ENCODE data around the gene ZNF778. TPM values are rescaled to one million over a fixed set of nuclear protein-coding genes. Genes with fewer than 3 reads are reported as not detected.

Gene ZNF778
- total and polyA plus RNA-seq, 4 donors: 10.7 to 14.1 (median 11.3) TPM

DNA sequence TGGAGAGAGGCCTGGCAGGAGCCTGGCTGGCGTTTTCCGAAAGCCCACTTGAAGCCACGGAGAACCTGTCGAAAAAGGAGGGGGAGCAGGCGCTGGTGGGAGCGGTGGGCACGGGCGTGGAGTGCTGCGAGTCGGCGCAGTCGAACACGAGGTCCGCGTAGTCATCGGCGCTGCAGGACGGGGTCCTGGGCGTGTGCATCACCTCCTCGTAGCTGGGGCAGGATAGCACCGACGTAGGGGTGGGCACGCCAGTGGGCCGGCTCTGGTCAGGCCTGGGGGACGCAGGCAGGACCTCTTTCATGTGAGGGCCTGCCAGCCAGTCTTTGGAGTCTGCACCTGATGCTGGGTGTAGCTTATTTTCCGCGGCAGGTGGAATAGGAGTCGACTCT is 63.7 kb downstream of the ZNF778 start:
- H3K27ac ChIP-seq (ENCODE audit: low read depth, low read length): no peak overlapping the region
- H3K4me1 ChIP-seq (ENCODE audit: control insufficient read depth, insufficient read depth, low read length): peaks cover 4% of the 10 kb centered on the region
- DNase-seq (ENCODE audit: low read depth in 4 of 6, low spot score in 6 of 6): no peak
- H3K36me3 ChIP-seq (ENCODE audit: control insufficient read depth, insufficient read depth, low read length): peaks cover 87% of the 10 kb centered on the region
- H3K27me3 ChIP-seq (ENCODE audit: control insufficient read depth, insufficient read depth, low read length): no peaks in the 10 kb centered on the region
- H3K9me3 ChIP-seq (ENCODE audit: control insufficient read depth, insufficient read depth, low read length): no peaks in the 10 kb centered on the region
- 94% methylated on average over 28 of the region's 28 CpGs for WGBS (ENCODE audit: insufficient coverage)
- no peak overlapping the region for H3K4me3 ChIP-seq (ENCODE audit: low read depth, low read length)

DNA sequence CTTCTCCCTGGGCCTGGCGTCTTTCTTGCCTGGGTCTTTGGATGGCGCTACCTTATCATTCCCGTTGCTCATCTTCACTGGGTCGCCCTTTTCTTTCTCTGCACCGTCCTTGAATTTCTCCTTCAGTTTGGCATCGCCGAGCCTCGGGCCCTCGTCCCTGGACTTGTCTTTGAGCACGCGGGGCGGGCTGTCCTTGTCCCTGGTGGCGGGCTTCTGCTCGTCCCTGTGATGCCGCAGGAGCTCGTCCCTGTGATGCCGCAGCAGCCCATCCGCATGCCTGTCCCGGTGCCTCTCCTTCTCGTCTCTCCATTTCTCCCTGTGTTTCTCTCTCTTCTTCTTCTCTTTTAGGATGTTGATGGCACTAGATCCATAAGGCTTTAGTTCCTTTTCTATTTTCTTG is 64.3 kb downstream of the ZNF778 start:
- Histone ChIP-seq H3K27ac (ENCODE audit: low read depth, low read length) (no peak overlapping the region), H3K27me3 (ENCODE audit: control insufficient read depth, insufficient read depth, low read length) (no peaks in the 10 kb centered on the region), H3K4me1 (ENCODE audit: control insufficient read depth, insufficient read depth, low read length) (peaks cover 4% of the 10 kb centered on the region), H3K9me3 (ENCODE audit: control insufficient read depth, insufficient read depth, low read length) (no peaks in the 10 kb centered on the region), H3K4me3 (ENCODE audit: low read depth, low read length) (no peak overlapping the region), H3K36me3 (ENCODE audit: control insufficient read depth, insufficient read depth, low read length) (peaks cover 86% of the 10 kb centered on the region)
- no peak for DNase-seq (ENCODE audit: low read depth in 4 of 6, low spot score in 6 of 6)
- WGBS (ENCODE audit: insufficient coverage): 93% methylated on average over 16 of the region's 20 CpGs

DNA sequence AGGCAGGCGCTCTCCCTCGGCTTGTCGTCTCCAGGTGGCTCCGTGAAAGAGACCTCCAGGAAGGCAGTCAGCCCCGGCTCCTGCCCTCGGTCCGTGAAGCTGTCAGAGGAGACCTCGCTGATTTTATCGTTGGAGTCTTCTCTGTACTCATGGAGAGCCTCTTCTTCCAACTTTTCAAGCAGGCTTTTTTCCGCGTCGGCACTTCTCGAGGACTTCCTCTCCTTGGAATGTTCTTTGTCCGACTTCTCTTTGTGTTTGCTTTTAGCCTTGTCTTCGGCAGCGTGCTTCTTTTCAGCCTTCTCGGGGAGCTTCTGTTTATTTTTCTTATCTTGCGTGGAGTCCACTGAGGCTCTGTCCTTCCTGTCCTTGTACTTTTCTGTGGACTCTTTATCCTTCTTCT is 65.0 kb downstream of the ZNF778 start:
- H3K36me3 ChIP-seq (ENCODE audit: control insufficient read depth, insufficient read depth, low read length): peaks cover 86% of the 10 kb centered on the region
- H3K27me3 ChIP-seq (ENCODE audit: control insufficient read depth, insufficient read depth, low read length): no peaks in the 10 kb centered on the region
- H3K27ac ChIP-seq (ENCODE audit: low read depth, low read length): no peak overlapping the region
- no peak for DNase-seq (ENCODE audit: low read depth in 4 of 6, low spot score in 6 of 6)
- no peaks in the 10 kb centered on the region for H3K9me3 ChIP-seq (ENCODE audit: control insufficient read depth, insufficient read depth, low read length)
- no peak overlapping the region for H3K4me3 ChIP-seq (ENCODE audit: low read depth, low read length)
- H3K4me1 ChIP-seq (ENCODE audit: control insufficient read depth, insufficient read depth, low read length): peaks cover 10% of the 10 kb centered on the region
- WGBS (ENCODE audit: insufficient coverage): 95% methylated on average over 18 of the region's 18 CpGs

DNA sequence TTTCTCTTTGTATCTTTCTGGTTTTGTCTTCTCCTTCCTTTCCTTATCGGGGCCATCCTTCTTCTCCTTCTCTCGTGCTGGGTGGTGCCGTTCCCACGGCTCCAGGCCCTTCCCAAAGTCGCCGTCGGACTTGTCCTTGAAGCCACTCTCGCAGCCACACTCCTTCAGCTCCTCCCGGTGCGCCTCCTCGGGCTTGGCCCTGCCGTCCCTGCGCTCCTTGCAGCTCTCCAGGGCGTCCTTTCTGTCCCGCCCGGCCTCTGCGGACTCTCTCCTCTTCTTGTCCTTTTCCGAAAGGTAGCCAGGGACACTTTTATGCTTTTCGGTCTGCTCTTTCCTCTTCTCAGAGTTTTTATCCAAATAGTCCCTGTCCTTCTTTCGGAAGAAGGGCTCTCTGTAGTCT is 65.9 kb downstream of the ZNF778 start:
- peaks cover 86% of the 10 kb centered on the region for H3K36me3 ChIP-seq (ENCODE audit: control insufficient read depth, insufficient read depth, low read length)
- WGBS (ENCODE audit: insufficient coverage): 91% methylated on average over 20 of the region's 20 CpGs
- peaks cover 7% of the 10 kb centered on the region for H3K4me1 ChIP-seq (ENCODE audit: control insufficient read depth, insufficient read depth, low read length)
- no peak overlapping the region for H3K4me3 ChIP-seq (ENCODE audit: low read depth, low read length)
- no peak for DNase-seq (ENCODE audit: low read depth in 4 of 6, low spot score in 6 of 6)
- no peaks in the 10 kb centered on the region for H3K27me3 ChIP-seq (ENCODE audit: control insufficient read depth, insufficient read depth, low read length)
- no peaks in the 10 kb centered on the region for H3K9me3 ChIP-seq (ENCODE audit: control insufficient read depth, insufficient read depth, low read length)
- H3K27ac ChIP-seq (ENCODE audit: low read depth, low read length): no peak overlapping the region

DNA sequence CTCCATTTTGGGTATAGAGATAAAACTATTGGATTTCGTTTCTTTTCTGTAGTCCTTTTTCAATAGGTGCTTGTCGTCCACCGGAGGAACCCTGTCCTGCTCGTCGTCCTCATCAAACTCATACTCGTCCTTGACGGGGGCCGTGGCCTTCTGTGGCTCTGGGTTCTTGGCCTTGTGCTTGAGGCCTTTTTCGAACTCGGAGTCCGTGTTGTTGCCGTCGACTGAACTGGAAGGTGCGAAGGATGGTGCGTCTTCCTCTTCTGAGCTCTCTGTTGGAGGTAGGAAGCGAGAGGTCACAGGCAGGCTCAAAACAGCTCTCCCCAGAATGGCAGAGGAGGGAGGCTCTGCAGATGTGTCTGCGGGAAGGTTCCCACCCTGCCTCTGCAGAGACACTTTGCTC is 67.9 kb downstream of the ZNF778 start:
- no peak for DNase-seq (ENCODE audit: low read depth in 4 of 6, low spot score in 6 of 6)
- H3K4me3 ChIP-seq (ENCODE audit: low read depth, low read length): no peak overlapping the region
- H3K27ac ChIP-seq (ENCODE audit: low read depth, low read length): no peak overlapping the region
- H3K4me1 ChIP-seq (ENCODE audit: control insufficient read depth, insufficient read depth, low read length): peaks cover 7% of the 10 kb centered on the region
- H3K36me3 ChIP-seq (ENCODE audit: control insufficient read depth, insufficient read depth, low read length): peaks cover 88% of the 10 kb centered on the region
- WGBS (ENCODE audit: insufficient coverage): 97% methylated on average over 16 of the region's 17 CpGs
- H3K9me3 ChIP-seq (ENCODE audit: control insufficient read depth, insufficient read depth, low read length): no peaks in the 10 kb centered on the region
- no peaks in the 10 kb centered on the region for H3K27me3 ChIP-seq (ENCODE audit: control insufficient read depth, insufficient read depth, low read length)

DNA sequence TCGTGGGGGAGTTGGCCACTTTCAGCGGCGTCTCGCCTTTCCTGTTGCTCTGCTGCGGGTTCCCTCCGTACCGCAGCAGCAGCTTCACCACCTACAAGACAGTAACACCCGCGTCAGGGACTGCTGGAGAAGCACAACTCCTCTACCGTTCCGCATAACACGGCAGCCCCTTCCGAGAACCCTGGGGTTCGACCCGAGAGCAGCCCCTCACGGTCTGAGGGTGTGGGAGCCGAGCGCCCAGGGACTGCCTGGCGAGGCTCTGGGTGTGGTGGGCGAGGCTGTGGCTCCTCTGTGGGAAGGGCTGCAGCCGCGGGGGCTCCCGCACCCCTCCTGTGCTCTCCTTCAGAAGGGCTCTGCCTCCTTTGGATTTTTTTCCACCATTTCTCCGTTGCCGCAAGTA is 68.6 kb downstream of the ZNF778 start:
- no peaks in the 10 kb centered on the region for H3K27me3 ChIP-seq (ENCODE audit: control insufficient read depth, insufficient read depth, low read length)
- H3K4me1 ChIP-seq (ENCODE audit: control insufficient read depth, insufficient read depth, low read length): peaks cover 7% of the 10 kb centered on the region
- no peak overlapping the region for H3K4me3 ChIP-seq (ENCODE audit: low read depth, low read length)
- peaks cover 88% of the 10 kb centered on the region for H3K36me3 ChIP-seq (ENCODE audit: control insufficient read depth, insufficient read depth, low read length)
- 95% methylated on average over 23 of the region's 25 CpGs for WGBS (ENCODE audit: insufficient coverage)
- H3K27ac ChIP-seq (ENCODE audit: low read depth, low read length): no peak overlapping the region
- DNase-seq (ENCODE audit: low read depth in 4 of 6, low spot score in 6 of 6): no peak
- H3K9me3 ChIP-seq (ENCODE audit: control insufficient read depth, insufficient read depth, low read length): no peaks in the 10 kb centered on the region

Other genes with a start within 250 kb of the ZNF778 start
- 1 to 10 TPM; 1.2 to 4.4 TPM for gene CBFA2T3, start 240.5 kb upstream of the ZNF778 start, total RNA-seq
- gene CBFA2T3, start 240.5 kb upstream of the ZNF778 start, polyA plus RNA-seq (ENCODE audit: insufficient read length in 2 of 2): 10 to 100 TPM; 17.5 to 19.5 TPM
- 10 to 100 TPM; 15.1 to 30.5 TPM for gene ACSF3, start 123.9 kb upstream of the ZNF778 start, total RNA-seq
- 10 to 100 TPM; 27.5 to 35.8 TPM for gene ACSF3, start 123.9 kb upstream of the ZNF778 start, polyA plus RNA-seq (ENCODE audit: insufficient read length in 2 of 2)
- gene CDH15, start 46.0 kb upstream of the ZNF778 start, total RNA-seq: under 1 TPM; 0.39 to 0.59 TPM
- 1 to 10 TPM; 1.2 to 1.8 TPM for gene CDH15, start 46.0 kb upstream of the ZNF778 start, polyA plus RNA-seq (ENCODE audit: insufficient read length in 2 of 2)
- under 1 TPM in 1 of 2 donors, not detected in 1; 0.11 TPM for gene SLC22A31, start 17.2 kb upstream of the ZNF778 start, total RNA-seq
- gene SLC22A31, start 17.2 kb upstream of the ZNF778 start, polyA plus RNA-seq (ENCODE audit: insufficient read length in 2 of 2): under 1 TPM; 0.30 to 0.44 TPM

All from spinal cord (tissue), 10 donors.